Activated gamma-delta T cell (primary cell): Measurements from ENCODE around the gene DNAJC3.

Experiments
- DNase-seq: peaks from one replicate; lab custom pipeline; 2025; lab: John Stamatoyannopoulos, UW

Gene DNAJC3

DNA sequence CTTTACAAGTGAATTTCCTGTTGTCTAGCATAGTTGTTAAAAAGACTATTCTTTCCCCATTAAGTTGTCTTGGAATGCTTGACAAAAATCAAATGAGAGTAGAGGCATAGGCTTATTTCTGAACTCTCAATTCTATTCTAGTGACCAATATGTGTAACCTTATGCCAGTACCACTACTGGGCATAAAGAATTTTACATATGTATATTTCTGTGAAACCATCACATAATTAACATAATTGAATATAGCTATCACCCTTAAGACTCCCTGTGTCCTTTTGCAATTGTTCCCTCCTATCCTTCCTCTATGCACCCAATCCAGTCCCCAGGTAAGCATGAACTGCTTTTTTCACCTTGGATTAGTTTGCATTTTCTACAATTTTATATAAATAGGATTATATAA is 165.0 kb downstream of the DNAJC3 start:
- no peak for DNase-seq

DNA sequence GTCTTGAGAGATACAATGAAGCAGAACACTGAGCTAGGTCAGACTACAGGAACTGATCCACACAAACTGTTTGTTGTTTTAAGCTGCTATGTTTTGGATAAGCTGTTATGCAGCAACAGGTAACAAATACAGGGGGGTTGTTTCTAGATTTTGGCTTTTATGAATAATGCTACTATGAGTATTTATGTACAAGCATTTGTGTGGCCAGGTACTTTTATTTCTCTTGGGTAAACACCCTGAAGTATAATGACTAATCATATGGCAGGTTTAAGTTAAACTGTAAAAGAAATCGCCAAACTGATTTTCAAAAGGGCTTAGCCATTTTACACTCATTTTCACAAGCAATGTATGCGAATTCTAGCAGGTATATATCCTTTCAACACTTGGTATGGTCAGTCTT is 166.0 kb downstream of the DNAJC3 start:
- DNase-seq: no peak
